ENCODE data around the gene ZBTB46.

The ZBTB46 gene

DNA sequence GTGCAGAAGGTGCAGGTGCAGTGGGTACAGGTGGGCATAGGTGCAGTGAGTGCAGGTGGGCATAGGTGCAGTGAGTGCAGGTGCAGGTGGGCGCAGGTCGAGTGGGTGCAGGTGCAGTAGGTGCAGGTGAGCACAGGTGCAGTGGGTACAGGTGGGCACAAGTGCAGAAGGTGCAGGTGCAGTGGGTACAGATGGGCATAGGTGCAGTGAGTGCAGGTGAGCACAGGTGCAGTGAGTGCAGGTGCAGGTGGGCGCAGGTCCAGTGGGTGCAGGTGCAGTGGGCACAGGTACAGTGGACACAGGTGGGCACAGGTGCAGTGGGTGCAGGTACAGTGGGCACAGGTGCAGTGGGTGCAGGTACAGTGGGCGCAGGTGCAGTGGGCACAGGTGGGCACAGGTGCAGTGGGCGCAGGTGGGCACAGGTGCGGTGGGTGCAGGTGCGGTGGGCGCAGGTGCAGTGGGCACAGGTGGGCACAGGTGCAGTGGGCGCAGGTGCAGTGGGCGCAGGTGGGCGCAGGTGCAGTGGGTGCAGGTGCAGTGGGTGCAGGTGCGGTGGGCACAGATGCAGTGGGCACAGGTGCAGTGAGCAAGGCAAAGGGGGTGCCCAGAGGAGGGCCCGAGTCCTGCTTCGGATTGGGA lies 15.3 kb downstream of the ZBTB46 start:
- H3K4me3 ChIP-seq (ENCODE audit: low read depth, low read length), result no peak overlapping the region
- DNase-seq (ENCODE audit: low read depth, low spot score), result no peak
- in situ Hi-C loops (cut with HindIII; ENCODE audit: low sequenced_read_pairs), result no loop called here
- TF ChIP-seq, protein P1, sequence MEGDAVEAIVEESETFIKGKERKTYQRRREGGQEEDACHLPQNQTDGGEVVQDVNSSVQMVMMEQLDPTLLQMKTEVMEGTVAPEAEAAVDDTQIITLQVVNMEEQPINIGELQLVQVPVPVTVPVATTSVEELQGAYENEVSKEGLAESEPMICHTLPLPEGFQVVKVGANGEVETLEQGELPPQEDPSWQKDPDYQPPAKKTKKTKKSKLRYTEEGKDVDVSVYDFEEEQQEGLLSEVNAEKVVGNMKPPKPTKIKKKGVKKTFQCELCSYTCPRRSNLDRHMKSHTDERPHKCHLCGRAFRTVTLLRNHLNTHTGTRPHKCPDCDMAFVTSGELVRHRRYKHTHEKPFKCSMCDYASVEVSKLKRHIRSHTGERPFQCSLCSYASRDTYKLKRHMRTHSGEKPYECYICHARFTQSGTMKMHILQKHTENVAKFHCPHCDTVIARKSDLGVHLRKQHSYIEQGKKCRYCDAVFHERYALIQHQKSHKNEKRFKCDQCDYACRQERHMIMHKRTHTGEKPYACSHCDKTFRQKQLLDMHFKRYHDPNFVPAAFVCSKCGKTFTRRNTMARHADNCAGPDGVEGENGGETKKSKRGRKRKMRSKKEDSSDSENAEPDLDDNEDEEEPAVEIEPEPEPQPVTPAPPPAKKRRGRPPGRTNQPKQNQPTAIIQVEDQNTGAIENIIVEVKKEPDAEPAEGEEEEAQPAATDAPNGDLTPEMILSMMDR (IDR thresholded peaks at IDR 0.05; ENCODE audit: low read depth, low read length), result no peak

DNA sequence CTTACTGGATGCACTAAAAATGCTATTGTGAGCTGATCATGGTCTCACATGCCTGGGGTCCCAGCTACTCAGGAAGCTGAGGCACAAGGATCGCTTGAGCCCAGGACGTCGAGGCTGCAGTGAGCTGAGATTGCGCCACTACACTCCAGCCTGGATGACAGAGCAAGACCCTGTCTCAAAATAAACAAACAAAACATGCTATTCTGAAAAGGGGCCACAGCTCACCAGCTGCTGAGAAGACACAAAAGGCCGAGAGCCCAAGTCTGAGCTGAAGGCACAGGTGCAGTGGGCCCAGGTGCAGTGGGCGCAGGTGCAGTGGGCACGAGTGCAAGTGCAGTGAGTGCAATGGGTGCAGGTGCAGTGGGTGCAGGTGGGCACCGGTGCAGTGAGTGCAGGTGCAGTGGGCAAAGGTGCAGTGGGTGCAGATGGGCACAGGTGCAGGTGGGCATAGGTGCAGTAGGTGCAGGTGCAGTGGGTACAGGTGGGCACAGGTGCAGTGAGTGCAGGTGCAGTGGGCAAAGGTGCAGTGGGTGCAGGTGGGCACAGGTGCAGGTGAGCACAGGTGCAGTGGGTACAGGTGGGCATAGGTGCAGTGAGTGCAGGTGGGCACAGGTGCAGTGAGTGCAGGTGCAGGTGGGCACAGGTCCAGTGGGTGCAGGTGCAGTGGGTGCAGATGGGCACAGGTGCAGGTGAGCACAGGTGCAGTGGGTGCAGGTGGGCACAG lies 16.0 kb downstream of the ZBTB46 start:
- in situ Hi-C loops (cut with HindIII; ENCODE audit: low sequenced_read_pairs), result no loop called here
- TF ChIP-seq, protein P1 (IDR thresholded peaks at IDR 0.05; ENCODE audit: low read depth, low read length), result no peak

DNA sequence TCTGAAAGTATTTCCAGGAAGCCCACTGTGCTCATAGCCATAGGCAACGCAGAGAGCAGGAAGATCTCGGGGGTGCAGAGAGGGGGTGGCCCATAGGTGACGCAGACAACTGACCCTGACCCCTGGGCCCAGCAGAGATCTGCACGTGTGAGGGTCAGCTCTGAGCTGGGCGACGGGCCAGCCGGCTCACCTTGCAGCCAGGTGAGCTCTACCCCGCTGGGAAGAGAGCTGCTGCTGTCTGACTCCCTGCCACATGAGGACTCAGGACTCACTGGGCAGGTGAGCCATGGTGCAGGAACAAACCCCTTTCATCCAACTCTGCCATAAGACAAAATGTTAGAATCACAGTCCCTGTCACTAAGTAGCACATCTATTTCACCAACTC lies 19.6 kb downstream of the ZBTB46 start:
- TF ChIP-seq, protein P1 (IDR thresholded peaks at IDR 0.05; ENCODE audit: low read depth, low read length), result no peak
- DNase-seq (ENCODE audit: low read depth, low spot score), result no peak
- in situ Hi-C loops (cut with HindIII; ENCODE audit: low sequenced_read_pairs), result no loop called here
- H3K4me3 ChIP-seq (ENCODE audit: low read depth, low read length), result no peak overlapping the region

More for the DNA sequence above, 16.0 kb downstream of the ZBTB46 start:
- DNase-seq (ENCODE audit: low read depth, low spot score), result no peak
- no peak overlapping the region for H3K4me3 ChIP-seq (ENCODE audit: low read depth, low read length)

DNA sequence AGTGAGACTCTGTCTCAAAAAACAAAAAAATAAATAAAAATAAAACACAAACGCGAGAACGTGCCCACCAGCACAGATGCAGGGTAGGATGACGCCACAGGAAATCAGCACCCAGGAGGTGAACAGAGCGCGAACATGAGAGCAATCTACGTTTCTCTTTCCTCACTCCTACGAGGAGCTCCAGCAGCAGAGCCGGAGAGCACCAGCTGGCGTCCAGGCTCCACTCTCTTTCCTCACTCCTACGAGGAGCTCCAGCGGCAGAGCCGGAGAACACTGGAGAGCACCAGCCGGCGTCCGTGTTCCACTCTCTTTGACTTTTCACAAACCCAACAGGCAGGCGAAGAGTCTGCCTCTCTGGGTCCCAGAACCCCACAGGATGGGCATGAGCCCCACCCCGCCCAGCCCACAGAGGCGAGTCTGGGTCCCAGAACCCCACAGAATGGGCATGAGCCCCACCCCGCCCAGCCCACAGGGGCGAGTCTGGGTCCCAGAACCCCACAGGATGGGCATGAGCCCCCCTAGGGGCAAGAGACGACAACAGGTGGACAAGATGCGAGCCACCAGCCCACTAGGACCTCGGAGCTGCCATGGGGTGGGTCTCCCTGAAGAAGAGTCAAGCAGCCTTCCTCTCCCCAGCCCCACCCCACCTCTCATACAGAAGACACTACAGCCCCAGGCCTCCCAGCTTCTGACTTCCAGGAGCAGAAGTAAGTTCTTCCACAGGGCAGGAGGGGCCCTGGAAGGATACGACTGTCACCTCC lies 20.2 kb downstream of the ZBTB46 start:
- TF ChIP-seq, protein P1 (IDR thresholded peaks at IDR 0.05; ENCODE audit: low read depth, low read length), result no peak
- DNase-seq (ENCODE audit: low read depth, low spot score), result no peak
- H3K4me3 ChIP-seq (ENCODE audit: low read depth, low read length), result no peak overlapping the region
- in situ Hi-C loops (cut with HindIII; ENCODE audit: low sequenced_read_pairs), result no loop called here

DNA sequence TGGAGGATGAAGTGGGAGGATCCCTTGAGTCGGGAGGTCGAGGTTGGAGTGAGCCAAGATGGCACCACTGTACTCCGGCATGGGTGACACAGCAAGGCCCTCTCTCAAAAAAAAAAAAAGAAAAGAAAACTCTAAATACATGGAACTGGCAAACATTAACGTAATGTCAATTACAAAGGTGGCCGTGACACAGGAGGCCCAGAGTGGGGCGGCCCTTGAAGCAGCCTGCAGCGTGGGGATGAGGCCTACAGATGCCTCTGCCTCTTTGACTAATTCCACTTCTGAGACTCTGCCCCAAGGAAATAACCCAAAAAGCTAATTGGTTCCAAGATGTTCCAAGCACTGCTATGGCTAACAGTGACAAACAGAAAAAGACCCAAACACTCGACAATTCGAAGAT lies 21.2 kb downstream of the ZBTB46 start:
- DNase-seq (ENCODE audit: low read depth, low spot score), result no peak
- in situ Hi-C loops (cut with HindIII; ENCODE audit: low sequenced_read_pairs), result no loop called here
- no peak overlapping the region for H3K4me3 ChIP-seq (ENCODE audit: low read depth, low read length)
- TF ChIP-seq, protein P1 (IDR thresholded peaks at IDR 0.05; ENCODE audit: low read depth, low read length), result no peak

DNA sequence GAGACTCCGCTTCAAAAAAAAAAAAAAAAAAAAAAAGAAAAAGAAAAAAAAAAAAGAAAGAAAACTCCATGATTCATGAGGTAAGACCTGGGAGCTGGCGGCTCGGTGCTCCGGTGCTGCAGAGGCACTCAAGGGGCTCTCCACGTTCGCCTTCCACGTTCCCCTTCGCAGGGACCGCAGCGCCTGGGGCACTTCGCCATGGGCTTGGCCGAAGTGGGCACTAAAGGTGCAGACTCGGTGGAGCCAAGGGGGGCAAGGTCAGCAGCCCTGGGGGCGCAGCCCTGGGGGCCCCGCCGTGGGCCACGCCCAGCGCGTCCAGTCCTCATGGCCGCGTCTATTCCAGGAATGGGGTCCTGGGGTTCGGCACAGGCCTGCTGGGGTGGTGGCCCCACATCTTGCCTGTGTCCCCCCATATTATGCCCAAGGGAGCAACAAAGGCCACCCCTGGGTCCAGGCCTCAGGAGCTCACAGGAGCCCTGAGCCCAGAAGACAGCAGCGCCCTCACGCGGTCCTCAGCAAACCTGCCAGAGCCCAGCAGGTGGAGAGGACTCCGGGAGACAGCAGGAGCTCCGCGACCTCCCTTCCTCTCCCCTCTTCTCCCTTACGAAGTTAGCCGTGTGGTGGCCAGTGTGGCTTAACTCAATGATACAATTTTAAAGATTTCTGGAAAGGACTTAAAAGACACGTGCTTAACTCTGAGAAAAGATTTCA lies 21.9 kb downstream of the ZBTB46 start:
- TF ChIP-seq, protein P1 (IDR thresholded peaks at IDR 0.05; ENCODE audit: low read depth, low read length), result no peak
- H3K4me3 ChIP-seq (ENCODE audit: low read depth, low read length), result no peak overlapping the region
- in situ Hi-C loops (cut with HindIII; ENCODE audit: low sequenced_read_pairs), result no loop called here
- no peak for DNase-seq (ENCODE audit: low read depth, low spot score)
